Non-pigmented ciliary epithelial cell (primary cell): ENCODE data around the gene LCTL.
"Not testable (repeated sequence)": the region's sequence is repeated elsewhere in the genome, so short reads cannot be mapped to it uniquely, and the experiment has no call there.

Experiments
- DNase-seq: peaks from one replicate; pipeline ENCODE4 v3.0.0-alpha.2; 2010; ENCODE audit warnings: low read depth

Gene LCTL

GRCh38 chr15:66500346-66500745, 65.5 kb downstream of the LCTL start:
- not testable (repeated sequence) for DNase-seq

DNA sequence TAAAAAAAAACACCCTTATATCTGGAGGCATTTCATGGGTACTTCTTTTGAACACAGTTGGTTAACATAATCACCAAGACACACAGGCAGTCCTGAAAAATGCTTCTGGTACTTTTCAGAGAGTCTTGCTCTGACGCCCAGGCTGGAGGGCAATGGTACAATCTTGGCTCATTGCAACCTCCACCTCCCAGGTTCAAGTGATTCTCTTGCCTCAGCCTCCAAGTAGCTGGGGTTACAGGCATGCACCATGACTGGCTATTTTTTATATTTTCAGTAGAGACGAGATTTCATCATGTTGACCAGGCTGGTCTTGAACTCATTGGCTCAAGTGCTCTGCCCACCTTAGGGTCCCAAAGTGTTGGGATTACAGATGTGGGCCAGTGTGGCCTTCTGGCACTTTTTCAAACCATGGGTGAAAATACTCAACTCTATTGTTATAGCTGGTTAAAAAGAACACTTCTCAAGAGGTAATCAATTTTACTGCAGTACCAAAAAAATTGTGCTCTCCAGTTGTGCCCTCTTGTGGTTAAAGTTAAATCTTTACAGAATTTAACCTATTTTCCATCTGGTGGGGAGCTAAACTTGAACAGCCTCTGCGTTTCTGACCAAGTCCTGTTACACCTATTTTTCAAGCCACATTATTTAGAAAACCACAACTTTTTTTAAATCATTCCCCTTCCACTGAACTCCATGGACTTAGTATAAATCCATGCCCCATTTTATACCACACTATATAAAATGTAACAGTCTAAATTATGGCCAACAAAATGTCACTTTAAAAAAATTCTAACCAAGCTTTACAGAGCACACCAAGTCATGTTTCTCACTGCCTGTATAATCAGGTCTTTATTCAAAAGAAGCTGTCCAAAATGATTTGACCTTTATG, 67.1 kb downstream of the LCTL start:
- no peak for DNase-seq
